Panc1 (cell line): ENCODE measurements around the gene TNS4. TPM values are rescaled to one million over a fixed set of nuclear protein-coding genes. Genes with fewer than 3 reads are reported as not detected.

ENCODE experiments used
- ATAC-seq: fragments of 200-7000 bp; cut with Tn5 transposase; 2 replicates; pipeline ENCODE4 v1.9.1; 2020; ENCODE audit warnings: mild to moderate bottlenecking, moderate library complexity
- BruUV-seq: library from RNA; stranded (reverse); fragments of 400-500 nt; replicated peaks from 2 replicates; lab custom pipeline; 2021; lab: Mats Ljungman, UMichigan
- CTCF ChIA-PET: fragments of 300-600 bp; sonication (Branson Sonifier 250); formaldehyde crosslinking; loops from one replicate; lab custom pipeline; 2022; ENCODE audit warnings: antibody characterized with exemption; lab: Charles Lee
- POLR2A ChIA-PET: fragments of 300-600 bp; sonication (Branson Sonifier 250); formaldehyde crosslinking; loops from one replicate; lab custom pipeline; 2022; ENCODE audit warnings: antibody characterized with exemption; lab: Charles Lee
- DNase-seq: peaks from one replicate; pipeline ENCODE4 v3.0.0-alpha.2; 2010; ENCODE audit warnings: low read depth, low spot score
- H3K27ac ChIP-seq: 2 replicates; pipeline ENCODE4 v1.5.1; 2011; ENCODE audit warnings: mild to moderate bottlenecking, low read length, inconsistent platforms
- H3K27me3 ChIP-seq: fragments of 200-500 bp; sonication (Bioruptor generic); 2 replicates; pipeline ENCODE4 v1.6.0; 2014; ENCODE audit warnings: low read length, inconsistent platforms; ENCODE audit not compliant: control insufficient read depth, insufficient read depth
- H3K36me3 ChIP-seq: fragments of 200-500 bp; sonication (Bioruptor generic); 2 replicates; pipeline ENCODE4 v1.5.1; 2014; ENCODE audit warnings: inconsistent platforms, mild to moderate bottlenecking, low read length, moderate library complexity; ENCODE audit not compliant: control insufficient read depth, insufficient read depth
- H3K4me1 ChIP-seq: 2 replicates; pipeline ENCODE4 v1.5.1; 2011; ENCODE audit warnings: inconsistent platforms, mild to moderate bottlenecking, low read length, moderate library complexity; ENCODE audit not compliant: control insufficient read depth, insufficient read depth
- H3K4me3 ChIP-seq, 2 experiments: 2 replicates each; pipeline ENCODE4 v1.5.1; 2011 to 2012; ENCODE audit warnings: low read depth in 2 of 2, low read length in 2 of 2, mild to moderate bottlenecking in 2 of 2, inconsistent platforms in 1 of 2, moderate library complexity in 1 of 2
- H3K9me3 ChIP-seq: fragments of 200-500 bp; sonication (Bioruptor generic); 2 replicates; pipeline ENCODE4 v1.5.1; 2014; ENCODE audit warnings: low read depth, mild to moderate bottlenecking, inconsistent platforms, low read length, moderate library complexity; ENCODE audit not compliant: control insufficient read depth, insufficient read depth
- CTCF ChIP-seq: fragments of 450-650 bp; IDR thresholded peaks from 2 replicates; pipeline ENCODE4 v1.5.1; 2017; ENCODE audit warnings: mild to moderate bottlenecking
- POLR2AphosphoS5 ChIP-seq: IDR thresholded peaks from 2 replicates; pipeline ENCODE4 v1.6.1; 2012; ENCODE audit warnings: mild to moderate bottlenecking, low read depth, low read length, moderate library complexity
- REST ChIP-seq, 2 experiments: IDR thresholded peaks; 2 replicates each; pipeline ENCODE4 v1.6.1; 2011 to 2012; ENCODE audit warnings: low read depth in 2 of 2, control low read depth in 1 of 2, low read length in 1 of 2, mild to moderate bottlenecking in 1 of 2, moderate library complexity in 1 of 2; ENCODE audit not compliant: insufficient read depth in 1 of 2
- SIN3A ChIP-seq: IDR thresholded peaks from 2 replicates; pipeline ENCODE4 v1.6.1; 2012; ENCODE audit warnings: low read depth, mild to moderate bottlenecking, low read length, moderate library complexity, borderline replicate concordance; ENCODE audit not compliant: insufficient read depth
- TCF7L2 ChIP-seq: IDR thresholded peaks from 2 replicates; pipeline ENCODE4 v1.6.1; 2011; ENCODE audit warnings: mild to moderate bottlenecking, low read depth, low read length, inconsistent platforms
- in situ Hi-C: cut with HindIII; loops from 2 replicates; pipeline ENCODE4 v1.10.0; 2016; ENCODE audit warnings: low sequenced_read_pairs, low pct_unique_long_range_greater_than_20kb
- intact Hi-C: fragments of 100-400 bp; cut with micrococcal nuclease; formaldehyde crosslinking; loops from one replicate; pipeline ENCODE4 v1.10.0; 2022; ENCODE audit not compliant: unreplicated experiment
- total RNA-seq: library from RNA; stranded (reverse); gene quantifications from one replicate; pipeline ENCODE4 v1.2.1, GENCODE V29; 2021; ENCODE audit not compliant: unreplicated experiment

Gene TNS4
- total RNA-seq, 1 experiment from 2014 or later: not detected

GRCh38 chr17:40430272-40431230 lies 70.9 kb downstream of the TNS4 start:
- POLR2A ChIA-PET: no interaction called here

More at GRCh38 chr17:40430272-40431230, 70.9 kb downstream of the TNS4 start:
- TF ChIP-seq SIN3A (no peak), POLR2AphosphoS5 (no peak), REST (IDR thresholded peaks at IDR 0.05; ENCODE audit: insufficient read depth in 1 of 2, low read depth in 2 of 2, low read length in 1 of 2) (no peak), TCF7L2 (no peak), CTCF (no peak)
- Histone ChIP-seq H3K9me3 (no peaks in the 10 kb centered on the region), H3K4me3 (no peak overlapping the region), H3K4me1 (no peaks in the 10 kb centered on the region), H3K36me3 (no peaks in the 10 kb centered on the region), H3K27me3 (no peaks in the 10 kb centered on the region), H3K27ac (no peak overlapping the region)
- intact Hi-C loops (no loop called here), in situ Hi-C loops (no loop called here)
- no peak for DNase-seq
- no TSS peak for BruUV-seq
- no peak for ATAC-seq
- CTCF ChIA-PET: no interaction called here
